MG63 (cell line): ENCODE data around the gene UNC13D. TPM values are rescaled to one million over a fixed set of nuclear protein-coding genes. Genes with fewer than 3 reads are reported as not detected.
"Not testable (repeated sequence)": the region's sequence is repeated elsewhere in the genome, so short reads cannot be mapped to it uniquely, and the experiment has no call there.

ENCODE experiments used
- DNase-seq: peaks from one replicate; pipeline ENCODE4 v3.0.0-alpha.2; 2020
- H3K27me3 ChIP-seq: fragments of 250-450 bp; sonication (Bioruptor Pico); 2 replicates; pipeline ENCODE4 v1.5.1; 2020; ENCODE audit warnings: mild to moderate bottlenecking, moderate library complexity
- H3K36me3 ChIP-seq: fragments of 250-450 bp; sonication (Bioruptor Pico); 2 replicates; pipeline ENCODE4 v1.5.1; 2020; ENCODE audit warnings: mild to moderate bottlenecking, moderate library complexity
- H3K4me3 ChIP-seq: fragments of 250-450 bp; sonication (Bioruptor Pico); 2 replicates; pipeline ENCODE4 v1.5.1; 2020; ENCODE audit warnings: mild to moderate bottlenecking, moderate library complexity
- H3K9me3 ChIP-seq: fragments of 250-450 bp; sonication (Bioruptor Pico); 2 replicates; pipeline ENCODE4 v1.5.1; 2020; ENCODE audit warnings: mild to moderate bottlenecking, moderate library complexity
- total RNA-seq: library from RNA; depleted of rRNA; stranded (reverse); fragments of >200 nt; shearing (Covaris generic); gene quantifications from 2 replicates; pipeline ENCODE4 v1.2.3, GENCODE V29; 2014; ENCODE audit warnings: low replicate concordance

The UNC13D gene
- total RNA-seq, 1 experiment from 2014 or later: 0.23 TPM

DNA sequence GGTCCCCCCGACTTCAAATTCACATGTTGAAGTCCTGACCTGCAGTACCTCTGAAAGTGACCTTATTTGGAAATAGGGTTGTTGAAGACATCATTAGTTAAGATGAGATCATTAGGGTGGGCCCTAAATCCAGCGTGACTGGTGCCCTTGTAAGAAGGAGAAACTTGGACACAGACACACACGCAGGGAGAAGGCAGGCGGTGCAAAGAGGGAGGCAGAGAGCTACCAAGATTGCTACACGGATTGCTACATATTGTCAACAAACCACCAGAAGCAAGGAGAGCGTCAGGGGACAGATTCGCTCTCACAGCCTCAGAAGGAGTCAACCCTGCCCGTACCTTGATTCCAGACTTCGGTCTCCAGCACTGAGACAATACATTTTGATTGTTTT is 17.7 kb upstream of the UNC13D start:
- Histone ChIP-seq H3K4me3 (no peak overlapping the region), H3K36me3 (no peaks in the 10 kb centered on the region), H3K27me3 (no peaks in the 10 kb centered on the region), H3K9me3 (no peaks in the 10 kb centered on the region)
- DNase-seq: no peak

DNA sequence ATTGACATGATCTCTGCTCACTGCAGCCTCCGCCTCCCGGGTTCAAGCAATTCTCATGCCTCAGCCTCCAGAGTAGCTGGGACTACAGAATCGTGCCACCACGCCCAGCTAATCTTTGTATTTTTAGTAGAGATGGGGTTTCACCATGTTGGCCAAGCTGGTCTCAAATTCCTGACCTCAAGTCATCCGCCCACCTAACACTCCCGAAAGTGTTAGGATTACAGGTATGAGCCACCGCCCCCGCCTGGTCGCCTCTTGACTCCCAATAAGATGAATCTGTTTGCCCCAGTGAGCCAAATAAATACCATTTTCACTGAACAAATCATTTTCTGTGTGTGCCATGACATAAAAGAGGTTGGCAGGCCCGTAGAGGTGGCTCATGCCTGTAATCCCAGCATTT is 15.2 kb upstream of the UNC13D start:
- H3K4me3 ChIP-seq, H3K36me3 ChIP-seq, H3K9me3 ChIP-seq: not testable (repeated sequence)

GRCh38 chr17:75856062-75856756 is 12.0 kb upstream of the UNC13D start:
- DNase-seq: peak; percentile 53
- Histone ChIP-seq H3K4me3 (peak overlapping the region; percentile 93), H3K9me3 (no peaks in the 10 kb centered on the region), H3K27me3 (no peaks in the 10 kb centered on the region), H3K36me3 (peaks cover 3% of the 10 kb centered on the region)

More for the DNA sequence above, 15.2 kb upstream of the UNC13D start:
- H3K27me3 ChIP-seq, DNase-seq: not testable (repeated sequence)

- H3K36me3 ChIP-seq: peaks cover 10% of the 10 kb centered on the region
- H3K9me3 ChIP-seq: no peaks in the 10 kb centered on the region
- peak; percentile 99 for DNase-seq
- H3K27me3 ChIP-seq: no peaks in the 10 kb centered on the region
- peak within 1 kb of the TSS; percentile 93 for H3K4me3 ChIP-seq
Measured at GRCh38 chr17:75855310-75856061, 11.3 kb upstream of the UNC13D start, which contains the start of gene WBP2. Gene WBP2 (minus strand): TSS chr17:75855335. CDS start chr17:75855297, 38 bp downstream.

- Histone ChIP-seq H3K36me3 (peaks cover 13% of the 10 kb centered on the region), H3K27me3 (no peaks in the 10 kb centered on the region), H3K4me3 (peak overlapping the region; percentile 93), H3K9me3 (no peaks in the 10 kb centered on the region)
- no peak for DNase-seq
Measured at GRCh38 chr17:75854881-75855309, 10.7 kb upstream of the UNC13D start.

- H3K9me3 ChIP-seq: no peaks in the 10 kb centered on the region
- H3K36me3 ChIP-seq: peaks cover 13% of the 10 kb centered on the region
- DNase-seq: peak; percentile 44
- H3K27me3 ChIP-seq: no peaks in the 10 kb centered on the region
- peak overlapping the region; percentile 93 for H3K4me3 ChIP-seq
Measured at GRCh38 chr17:75854101-75854748, 10.0 kb upstream of the UNC13D start.

DNA sequence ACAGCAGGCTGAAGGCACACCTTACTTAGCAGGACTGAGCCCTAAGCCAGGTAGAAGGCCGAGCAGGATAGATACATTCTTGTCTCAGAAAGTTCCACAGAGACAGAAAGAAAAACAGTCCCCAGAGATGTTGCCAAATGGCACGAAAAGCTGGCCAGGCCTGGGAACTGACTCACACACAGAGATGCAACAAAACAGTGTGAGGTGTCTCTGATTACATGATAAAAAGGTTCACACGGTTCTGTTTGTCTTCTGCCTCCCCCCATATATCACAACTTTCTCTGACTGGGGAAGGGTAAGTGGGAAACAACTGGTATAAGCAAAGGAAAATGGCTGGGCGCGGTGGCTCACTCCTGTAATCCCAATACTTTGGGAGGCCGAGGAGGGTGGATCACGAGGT is 9.2 kb upstream of the UNC13D start:
- Histone ChIP-seq H3K27me3 (no peaks in the 10 kb centered on the region), H3K4me3 (no peak overlapping the region)
- peak; percentile 49 for DNase-seq

GRCh38 chr17:75851693-75851991 is 7.4 kb upstream of the UNC13D start:
- peaks cover 29% of the 10 kb centered on the region for H3K36me3 ChIP-seq
- H3K4me3 ChIP-seq, H3K27me3 ChIP-seq, H3K9me3 ChIP-seq, DNase-seq: not testable (repeated sequence)

More for the DNA sequence above, 9.2 kb upstream of the UNC13D start:
- Histone ChIP-seq H3K36me3 (peaks cover 13% of the 10 kb centered on the region), H3K9me3 (no peaks in the 10 kb centered on the region)

GRCh38 chr17:75850928-75851692 is 6.9 kb upstream of the UNC13D start:
- no peak for DNase-seq
- H3K4me3 ChIP-seq: no peak overlapping the region
- peaks cover 29% of the 10 kb centered on the region for H3K36me3 ChIP-seq
- no peaks in the 10 kb centered on the region for H3K9me3 ChIP-seq
- no peaks in the 10 kb centered on the region for H3K27me3 ChIP-seq

DNA sequence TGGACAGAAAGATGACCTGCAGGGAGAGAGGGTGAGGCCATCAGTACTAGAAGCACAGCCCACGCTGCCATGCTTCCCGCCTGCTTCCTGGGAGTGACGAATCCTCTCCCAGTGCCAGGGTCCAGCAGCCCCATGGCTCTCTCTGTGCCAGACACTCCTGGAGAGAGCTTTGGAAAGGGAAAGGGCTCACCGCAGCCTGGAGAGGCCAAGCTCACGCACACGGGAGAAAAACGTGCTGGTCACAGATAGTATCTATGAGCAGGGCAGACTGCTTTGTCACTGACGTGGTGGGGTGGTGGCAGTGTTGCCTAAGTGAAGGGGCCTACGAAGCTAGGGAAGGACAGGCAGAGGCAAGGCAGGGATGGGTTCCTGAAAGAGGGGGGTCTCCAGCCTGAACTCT is 5.5 kb upstream of the UNC13D start:
- peaks cover 34% of the 10 kb centered on the region for H3K36me3 ChIP-seq
- DNase-seq: no peak
- H3K9me3 ChIP-seq: no peaks in the 10 kb centered on the region
- no peak overlapping the region for H3K4me3 ChIP-seq
- no peaks in the 10 kb centered on the region for H3K27me3 ChIP-seq

- H3K4me3 ChIP-seq: no peak overlapping the region
- no peaks in the 10 kb centered on the region for H3K27me3 ChIP-seq
- no peak for DNase-seq
- peaks cover 34% of the 10 kb centered on the region for H3K36me3 ChIP-seq
- H3K9me3 ChIP-seq: no peaks in the 10 kb centered on the region
Measured at GRCh38 chr17:75849279-75849646, 5.1 kb upstream of the UNC13D start.

- Histone ChIP-seq H3K4me3 (no peak overlapping the region), H3K27me3 (no peaks in the 10 kb centered on the region), H3K36me3 (peaks cover 34% of the 10 kb centered on the region), H3K9me3 (no peaks in the 10 kb centered on the region)
- no peak for DNase-seq
Measured at GRCh38 chr17:75848523-75849278, 4.5 kb upstream of the UNC13D start.

DNA sequence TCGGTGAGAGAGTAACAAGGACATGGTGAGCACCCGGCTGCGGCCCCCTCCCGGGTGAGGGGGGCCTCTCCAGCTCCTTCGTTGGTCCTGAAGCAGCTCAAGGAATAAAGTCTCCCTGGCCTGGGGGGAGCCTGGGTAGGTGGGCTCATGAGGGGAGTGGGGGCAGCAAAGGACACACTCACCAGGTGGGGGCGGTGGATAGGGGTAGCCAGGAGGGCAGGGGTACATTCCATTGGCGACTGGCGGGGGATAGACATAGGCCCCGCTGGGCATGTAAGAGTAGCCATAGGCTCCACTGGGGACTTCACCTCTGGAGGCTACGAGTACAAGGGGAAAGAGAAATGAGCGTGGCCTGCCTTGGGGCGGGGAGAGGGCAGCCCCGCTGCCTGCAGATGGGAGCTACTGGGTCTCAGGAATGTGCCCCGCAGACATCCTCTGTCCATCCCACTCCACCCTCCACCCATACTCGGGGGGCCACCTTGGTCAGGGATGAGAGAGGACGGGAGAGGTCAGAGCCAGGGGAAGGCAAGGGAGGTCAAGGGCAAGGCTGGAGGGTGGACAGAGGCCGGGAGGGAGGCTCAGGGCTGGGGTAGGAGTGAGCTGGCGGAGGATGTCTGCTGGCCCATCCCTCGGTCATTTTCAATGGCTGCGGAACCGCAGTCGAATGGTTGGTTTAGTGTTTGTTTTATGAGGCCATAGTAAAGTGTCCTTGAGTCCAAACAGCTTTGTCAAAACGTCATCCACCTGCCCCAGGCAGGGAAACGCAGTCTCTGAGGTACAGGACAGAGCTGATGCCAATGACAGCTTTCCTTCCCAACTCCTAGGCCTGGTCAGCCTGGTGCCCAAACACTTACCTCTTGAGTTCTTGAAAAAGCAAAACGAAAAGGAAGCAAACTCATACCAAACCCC is 3.7 kb upstream of the UNC13D start:
- Histone ChIP-seq H3K27me3 (no peaks in the 10 kb centered on the region), H3K4me3 (no peak overlapping the region), H3K9me3 (no peaks in the 10 kb centered on the region), H3K36me3 (peaks cover 34% of the 10 kb centered on the region)
- DNase-seq: no peak

DNA sequence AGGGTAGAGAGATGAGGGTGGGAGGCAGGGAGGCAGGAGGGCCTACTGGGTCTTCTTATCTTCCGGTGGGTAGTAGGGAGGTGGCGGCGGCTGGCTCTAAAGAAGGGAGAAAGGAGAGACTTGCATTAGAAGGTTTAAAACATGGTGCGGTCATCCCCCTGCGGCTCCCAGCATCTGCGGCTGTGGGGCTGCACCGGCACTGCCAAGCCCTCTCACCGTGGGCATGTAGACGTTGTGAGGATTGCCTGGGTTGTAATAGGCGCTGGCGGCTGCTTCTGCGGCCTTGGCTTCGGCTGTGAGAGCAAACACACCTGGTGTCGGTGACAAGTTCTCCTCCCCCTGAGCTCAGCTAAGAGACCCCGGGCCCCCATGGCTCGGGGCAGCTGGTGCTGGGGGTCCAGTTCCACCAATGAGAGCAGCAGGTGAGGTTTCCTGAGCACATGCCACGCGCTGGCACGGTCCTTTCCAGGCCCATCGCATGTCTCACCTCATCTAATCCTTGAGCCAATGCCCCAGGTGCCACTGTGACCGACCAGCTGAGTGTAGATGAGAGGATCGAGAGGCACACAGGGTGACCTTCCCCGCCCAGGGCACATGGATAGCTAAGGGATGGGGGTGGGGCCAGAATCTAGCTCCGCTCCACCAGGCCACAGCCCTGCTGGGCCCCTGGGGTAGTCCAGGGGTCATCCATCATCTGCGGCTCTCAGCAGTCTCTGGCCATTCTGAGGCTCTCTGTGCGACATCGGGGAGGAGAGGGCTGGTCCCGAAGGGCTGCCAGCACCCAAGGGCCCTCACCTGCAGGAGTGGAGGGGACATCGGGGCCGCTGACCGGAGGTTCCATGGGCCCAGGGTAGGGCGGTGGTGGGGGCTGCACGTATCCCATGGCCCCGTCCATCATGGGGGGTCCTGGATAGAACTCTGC is 2.7 kb upstream of the UNC13D start:
- Histone ChIP-seq H3K27me3 (no peaks in the 10 kb centered on the region), H3K36me3 (peaks cover 34% of the 10 kb centered on the region), H3K4me3 (no peak overlapping the region), H3K9me3 (no peaks in the 10 kb centered on the region)
- DNase-seq: no peak
